Gastrocnemius medialis (tissue), 4 donors: ENCODE measurements around the gene TXNDC11. TPM values are rescaled to one million over a fixed set of nuclear protein-coding genes. Genes with fewer than 3 reads are reported as not detected.

Experiments
- ATAC-seq, 2 donors: fragments of 150-250 bp; one replicate each; pipeline ENCODE4 v1.9.1; 2016
- DNase-seq, 2 donors: peaks; one replicate each; pipeline ENCODE4 v3.0.0-alpha.2; 2019
- H3K27ac ChIP-seq, 4 donors: fragments of 200-600 bp; sonication (generic); 1 replicate in 1 of 4; 2 replicates in 3 of 4; pipeline ENCODE4 v1.5.1; 2016 to 2018; ENCODE audit warnings: mild to moderate bottlenecking in 2 of 4, moderate library complexity in 1 of 4
- H3K27me3 ChIP-seq, 3 donors: fragments of 200-600 bp; sonication (generic) in 2 of 3; 1 replicate in 1 of 3; 2 replicates in 2 of 3; pipeline versions ENCODE4 v1.5.1 to v1.6.0; 2016 to 2019; ENCODE audit warnings: mild to moderate bottlenecking in 1 of 3, moderate library complexity in 1 of 3
- H3K36me3 ChIP-seq, 2 donors: fragments of 200-600 bp; sonication (generic) in 1 of 2; one replicate each; pipeline ENCODE4 v1.5.1; 2017 to 2018
- H3K4me1 ChIP-seq, 2 donors: fragments of 200-600 bp; sonication (generic) in 1 of 2; one replicate each; pipeline ENCODE4 v1.5.1; 2016 to 2017; ENCODE audit warnings: mild to moderate bottlenecking in 2 of 2
- H3K4me3 ChIP-seq, 4 donors: fragments of 200-600 bp; sonication (generic) in 3 of 4; 1 replicate in 1 of 4; 2 replicates in 3 of 4; pipeline ENCODE4 v1.5.1; 2016 to 2019; ENCODE audit warnings: mild to moderate bottlenecking in 2 of 4
- H3K9me3 ChIP-seq, 3 donors: fragments of 200-600 bp; sonication (generic) in 2 of 3; 1 replicate in 1 of 3; 2 replicates in 2 of 3; pipeline ENCODE4 v1.5.1; 2016 to 2019
- POLR2A ChIP-seq, 2 donors: fragments of 450-650 bp; IDR thresholded peaks; one replicate each; pipeline ENCODE4 v1.6.1; 2017; ENCODE audit warnings: antibody characterized with exemption in 2 of 2, mild to moderate bottlenecking in 2 of 2, moderate library complexity in 2 of 2
- in situ Hi-C, 4 donors: fragments of 200-750 bp; cut with MboI; loops; one replicate each; pipeline versions ENCODE4 v1.15.0 to v1.8.0; 2017; ENCODE audit warnings: low sequenced_read_pairs in 4 of 4
- intact Hi-C: fragments of 100-400 bp; cut with DNase I; formaldehyde crosslinking; loops from one replicate; pipeline ENCODE4 v1.15.1; 2023; ENCODE audit warnings: low total_unique reads
- total RNA-seq, 4 donors: library from RNA; depleted of rRNA; stranded (reverse); fragments of >200 nt; gene quantifications; one replicate each; pipeline versions ENCODE4 v1.1.0 to v1.2.3, GENCODE V29; 2016
- TF ChIP-seq, protein P1 (sequence below), 5 experiments: fragments of 450-650 bp in 3 of 5; fragments of 200-600 bp in 2 of 5; sonication (generic) in 2 of 5; IDR thresholded peaks in 4 of 5; conservative IDR thresholded peaks in 1 of 5; 1 replicate in 4 of 5; 2 replicates in 1 of 5; pipeline ENCODE4 v1.5.1; 2016 to 2019; ENCODE audit warnings: antibody characterized with exemption in 5 of 5, mild to moderate bottlenecking in 3 of 5, moderate library complexity in 3 of 5

Gene TXNDC11
- total RNA-seq, 4 donors from 2014 or later: 35.2 to 64.5 (median 51.2) TPM

GRCh38 chr16:11740567-11740966, 2.1 kb downstream of the TXNDC11 start:
- TF ChIP-seq POLR2A (IDR thresholded peaks at IDR 0.05): no peak
- intact Hi-C loops (loop anchor here (2.0 to 10.0 kb wide), 4 partner anchors 62 to 243 kb away; partner anchors contain the start of genes GSPT1 and RSL1D1), in situ Hi-C loops (loop anchor here in 3 of 4 donors (10.0 kb wide), 1 partner anchor 54 kb away; the partner anchor contains the start of gene ZC3H7A (in 3 of the 3))
- no peaks in the 10 kb centered on the region for H3K9me3 ChIP-seq
- no peak for DNase-seq
- no peak for ATAC-seq
- H3K36me3 ChIP-seq: peaks cover 0 to 7% of the 10 kb centered on the region in 2 donors
- H3K27ac ChIP-seq: peak overlapping the region; percentile 95 to 100 (median 99)
- peaks cover 54 to 63% of the 10 kb centered on the region in 2 donors for H3K4me1 ChIP-seq
- no peaks in the 10 kb centered on the region for H3K27me3 ChIP-seq
- H3K4me3 ChIP-seq: peak overlapping the region; percentile 77 to 99 (median 95)

GRCh38 chr16:11738742-11739544, 3.7 kb downstream of the TXNDC11 start:
- no peak for TF ChIP-seq POLR2A (IDR thresholded peaks at IDR 0.05)
- TF ChIP-seq, protein P1, sequence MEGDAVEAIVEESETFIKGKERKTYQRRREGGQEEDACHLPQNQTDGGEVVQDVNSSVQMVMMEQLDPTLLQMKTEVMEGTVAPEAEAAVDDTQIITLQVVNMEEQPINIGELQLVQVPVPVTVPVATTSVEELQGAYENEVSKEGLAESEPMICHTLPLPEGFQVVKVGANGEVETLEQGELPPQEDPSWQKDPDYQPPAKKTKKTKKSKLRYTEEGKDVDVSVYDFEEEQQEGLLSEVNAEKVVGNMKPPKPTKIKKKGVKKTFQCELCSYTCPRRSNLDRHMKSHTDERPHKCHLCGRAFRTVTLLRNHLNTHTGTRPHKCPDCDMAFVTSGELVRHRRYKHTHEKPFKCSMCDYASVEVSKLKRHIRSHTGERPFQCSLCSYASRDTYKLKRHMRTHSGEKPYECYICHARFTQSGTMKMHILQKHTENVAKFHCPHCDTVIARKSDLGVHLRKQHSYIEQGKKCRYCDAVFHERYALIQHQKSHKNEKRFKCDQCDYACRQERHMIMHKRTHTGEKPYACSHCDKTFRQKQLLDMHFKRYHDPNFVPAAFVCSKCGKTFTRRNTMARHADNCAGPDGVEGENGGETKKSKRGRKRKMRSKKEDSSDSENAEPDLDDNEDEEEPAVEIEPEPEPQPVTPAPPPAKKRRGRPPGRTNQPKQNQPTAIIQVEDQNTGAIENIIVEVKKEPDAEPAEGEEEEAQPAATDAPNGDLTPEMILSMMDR (IDR thresholded peaks at IDR 0.05 in 4 of 5, conservative IDR thresholded peaks at IDR 0.05 in 1 of 5): no peak
- H3K27me3 ChIP-seq: no peaks in the 10 kb centered on the region
- ATAC-seq (no peak), DNase-seq (no peak)
- H3K4me3 ChIP-seq: no peak overlapping the region
- intact Hi-C loops (loop anchor here (10.0 kb wide), 1 partner anchor 794 kb away; the partner anchor contains the start of genes CLEC16A and DEXI), in situ Hi-C loops (no loop called here)
- H3K27ac ChIP-seq: peak overlapping the region; percentile 95 to 100 (median 99)
- no peaks in the 10 kb centered on the region for H3K9me3 ChIP-seq
- H3K36me3 ChIP-seq: peaks cover 0 to 23% of the 10 kb centered on the region in 2 donors
- peaks cover 68 to 79% of the 10 kb centered on the region in 2 donors for H3K4me1 ChIP-seq

- intact Hi-C loops: loop anchor here (10.0 kb wide), 1 partner anchor 793 kb away; the partner anchor contains the start of genes CLEC16A and DEXI
- no peak for DNase-seq
- H3K4me3 ChIP-seq: no peak overlapping the region
- peak overlapping the region; percentile 95 to 100 (median 99) for H3K27ac ChIP-seq
- H3K36me3 ChIP-seq: peaks cover 0 to 36% of the 10 kb centered on the region in 2 donors
- ATAC-seq: no peak
- no peaks in the 10 kb centered on the region for H3K9me3 ChIP-seq
- peaks cover 61 to 77% of the 10 kb centered on the region in 2 donors for H3K4me1 ChIP-seq
- no peaks in the 10 kb centered on the region for H3K27me3 ChIP-seq
- no peak for TF ChIP-seq POLR2A (IDR thresholded peaks at IDR 0.05)
- TF ChIP-seq, protein P1 (IDR thresholded peaks at IDR 0.05 in 4 of 5, conservative IDR thresholded peaks at IDR 0.05 in 1 of 5): no peak
- in situ Hi-C loops: no loop called here
Measured at GRCh38 chr16:11737713-11738112, 4.9 kb downstream of the TXNDC11 start.

DNA sequence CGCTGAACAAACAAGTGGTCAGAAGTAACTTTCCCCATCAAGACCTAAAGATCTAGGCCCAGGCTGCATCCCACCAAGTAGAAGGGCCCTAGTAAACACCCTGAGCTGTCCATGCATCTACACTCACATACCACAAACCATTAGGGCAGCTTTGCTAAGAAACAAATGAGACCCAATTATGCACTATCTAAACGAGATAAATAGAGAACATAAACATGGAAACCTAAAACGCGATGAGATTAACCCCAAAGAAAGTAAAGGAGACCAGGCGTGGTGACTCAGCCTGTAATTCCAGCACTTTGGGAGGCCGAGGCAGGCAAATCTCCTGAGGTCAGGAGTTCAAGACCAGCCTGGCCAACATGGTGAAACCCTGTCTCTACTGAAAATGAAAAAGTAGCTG, 5.8 kb downstream of the TXNDC11 start:
- Histone ChIP-seq H3K9me3 (no peaks in the 10 kb centered on the region), H3K27ac (peak overlapping the region; percentile 95 to 100 (median 99)), H3K4me3 (no peak overlapping the region), H3K27me3 (no peaks in the 10 kb centered on the region), H3K4me1 (peaks cover 61 to 77% of the 10 kb centered on the region in 2 donors), H3K36me3 (peaks cover 0 to 44% of the 10 kb centered on the region in 2 donors)
- DNase-seq (no peak), ATAC-seq (no peak)
- in situ Hi-C loops (no loop called here), intact Hi-C loops (loop anchor here (10.0 kb wide), 1 partner anchor 792 kb away; the partner anchor contains the start of genes CLEC16A and DEXI)
- no peak for TF ChIP-seq POLR2A (IDR thresholded peaks at IDR 0.05)
- TF ChIP-seq, protein P1 (IDR thresholded peaks at IDR 0.05 in 4 of 5, conservative IDR thresholded peaks at IDR 0.05 in 1 of 5): no peak

GRCh38 chr16:11735787-11736186, 6.9 kb downstream of the TXNDC11 start:
- peak; percentile 65 to 91 for DNase-seq
- H3K4me1 ChIP-seq: peaks cover 57 to 69% of the 10 kb centered on the region in 2 donors

More at GRCh38 chr16:11735787-11736186, 6.9 kb downstream of the TXNDC11 start:
- H3K4me3 ChIP-seq: peak overlapping the region in 1 of 4 donors; percentile 6
- peak overlapping the region; percentile 95 to 100 (median 99) for H3K27ac ChIP-seq
- no peaks in the 10 kb centered on the region for H3K27me3 ChIP-seq
- peak; percentile 94 to 96 for ATAC-seq
- peaks cover 0 to 55% of the 10 kb centered on the region in 2 donors for H3K36me3 ChIP-seq
- in situ Hi-C loops: no loop called here
- intact Hi-C loops: loop anchor here (10.0 kb wide), 1 partner anchor 791 kb away; the partner anchor contains the start of genes CLEC16A and DEXI
- peak; percentile 20 to 57 for TF ChIP-seq POLR2A (IDR thresholded peaks at IDR 0.05)
- TF ChIP-seq, protein P1 (IDR thresholded peaks at IDR 0.05 in 4 of 5, conservative IDR thresholded peaks at IDR 0.05 in 1 of 5): no peak
- H3K9me3 ChIP-seq: no peaks in the 10 kb centered on the region
